Ovary (tissue), 3 donors: ENCODE data around the gene COA3.

ENCODE experiments used
- CTCF ChIP-seq, 3 donors: fragments of 450-650 bp in 2 of 3; fragments of 200-600 bp in 1 of 3; IDR thresholded peaks; one replicate each; pipeline versions ENCODE4 v1.5.1 to v1.8.0; 2016 to 2022; ENCODE audit warnings: antibody characterized with exemption in 3 of 3, mild to moderate bottlenecking in 1 of 3
- EP300 ChIP-seq: sonication (generic); formaldehyde crosslinking; IDR thresholded peaks from one replicate; pipeline ENCODE4 v1.6.1; 2017; ENCODE audit warnings: antibody characterized with exemption
- POLR2A ChIP-seq: fragments of 450-650 bp; IDR thresholded peaks from one replicate; pipeline ENCODE4 v1.6.1; 2017; ENCODE audit warnings: antibody characterized with exemption, mild to moderate bottlenecking, moderate library complexity
- donor health status: DM: no; HTN: no; CAD: no.

- TF ChIP-seq CTCF (IDR thresholded peaks at IDR 0.05) (no peak), EP300 (no peak), POLR2A (no peak)
These were observed 6.0 kb downstream of the COA3 start for GRCh38 chr17:42792545-42792944.
